NCI-H1694 (cell line): ENCODE data around the gene EPB42.
"Not testable (repeated sequence)": the region's sequence is repeated elsewhere in the genome, so short reads cannot be mapped to it uniquely, and the experiment has no call there.

ENCODE experiments used
- DNase-seq: peaks from one replicate; lab custom pipeline; 2025; lab: John Stamatoyannopoulos, UW

EPB42 gene

GRCh38 chr15:43241100-43241499 is 20.3 kb upstream of the EPB42 start:
- DNase-seq = no peak

- DNase-seq = no peak
Observed at GRCh38 chr15:43239732-43240491, 19.1 kb upstream of the EPB42 start.

GRCh38 chr15:43238671-43239131 is 17.9 kb upstream of the EPB42 start:
- no peak for DNase-seq

DNA sequence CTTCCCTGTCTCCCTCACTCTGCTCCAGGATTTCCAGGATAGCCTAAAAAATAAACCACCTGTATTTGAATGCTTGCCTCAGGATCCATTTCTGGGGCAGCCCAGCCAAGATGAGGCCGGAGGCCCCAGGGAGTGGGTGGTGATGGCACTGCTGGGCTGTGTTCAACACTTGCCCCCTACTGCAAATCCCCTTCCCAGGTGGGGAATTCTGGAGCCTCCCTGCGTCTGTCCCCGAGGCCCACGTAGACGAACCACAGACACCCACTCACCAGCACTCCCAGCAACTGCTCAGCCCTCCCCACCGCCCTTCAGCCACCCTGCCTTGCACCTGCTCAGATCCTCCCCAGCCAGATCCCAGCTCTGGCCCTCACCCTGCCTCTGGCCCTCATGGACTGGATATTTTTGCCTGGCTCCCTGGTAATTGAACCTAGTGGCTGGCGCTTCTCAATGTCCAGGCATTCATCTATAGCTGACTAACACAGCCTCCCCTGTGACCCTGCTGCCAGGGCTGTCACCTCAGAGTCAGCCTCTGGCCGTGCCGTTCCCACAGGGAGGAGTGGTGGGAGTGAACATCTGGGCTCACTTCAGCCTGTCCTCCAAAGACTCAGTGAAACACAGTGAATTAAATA is 17.1 kb upstream of the EPB42 start:
- DNase-seq = no peak

DNA sequence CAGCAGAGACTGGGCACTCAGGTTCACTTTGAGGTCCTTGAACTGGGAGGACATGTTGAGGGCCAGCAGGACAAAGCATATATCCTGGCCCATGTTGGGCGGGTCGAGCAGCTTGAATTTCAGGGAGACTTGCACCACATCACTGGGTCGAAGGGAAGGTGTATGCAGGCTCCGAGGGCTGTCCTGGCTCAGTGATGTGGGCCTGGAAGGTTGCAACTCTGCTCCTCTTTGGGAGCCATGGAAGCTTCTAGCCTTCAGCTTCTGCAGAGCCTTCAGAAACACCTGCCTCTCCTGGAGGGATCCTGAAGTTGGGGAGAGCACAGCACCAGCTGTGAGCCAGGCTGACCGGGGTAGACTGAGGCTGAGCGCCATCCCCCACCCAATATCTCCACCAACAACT is 14.7 kb upstream of the EPB42 start:
- DNase-seq = no peak

DNA sequence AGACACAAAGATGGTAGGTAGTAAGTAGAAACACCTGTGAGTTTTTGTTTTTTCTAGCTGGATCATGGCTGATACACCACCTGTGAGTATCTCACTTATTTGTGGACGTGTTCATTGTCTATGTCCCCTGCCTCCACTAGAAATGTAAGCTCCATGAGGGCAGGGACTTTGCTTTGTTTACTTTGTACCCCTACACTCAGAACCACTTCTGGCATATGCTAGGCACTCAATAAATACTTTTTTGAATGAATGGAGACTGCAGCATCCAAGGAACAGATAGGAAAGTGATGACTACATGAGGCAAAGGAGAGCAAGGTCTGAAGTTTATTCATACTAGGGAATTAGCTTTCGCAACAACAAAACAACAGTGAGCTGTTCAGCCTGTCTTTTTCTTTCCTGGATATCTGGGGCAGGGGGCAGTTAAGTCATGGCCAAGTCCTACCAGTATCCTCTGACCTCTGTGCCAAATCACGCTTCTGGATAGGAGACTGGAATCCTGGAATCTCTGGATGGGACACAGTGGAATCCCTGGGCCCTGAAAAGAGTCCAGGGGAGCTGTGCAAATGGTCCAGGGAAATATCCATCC is 11.6 kb upstream of the EPB42 start:
- no peak for DNase-seq

DNA sequence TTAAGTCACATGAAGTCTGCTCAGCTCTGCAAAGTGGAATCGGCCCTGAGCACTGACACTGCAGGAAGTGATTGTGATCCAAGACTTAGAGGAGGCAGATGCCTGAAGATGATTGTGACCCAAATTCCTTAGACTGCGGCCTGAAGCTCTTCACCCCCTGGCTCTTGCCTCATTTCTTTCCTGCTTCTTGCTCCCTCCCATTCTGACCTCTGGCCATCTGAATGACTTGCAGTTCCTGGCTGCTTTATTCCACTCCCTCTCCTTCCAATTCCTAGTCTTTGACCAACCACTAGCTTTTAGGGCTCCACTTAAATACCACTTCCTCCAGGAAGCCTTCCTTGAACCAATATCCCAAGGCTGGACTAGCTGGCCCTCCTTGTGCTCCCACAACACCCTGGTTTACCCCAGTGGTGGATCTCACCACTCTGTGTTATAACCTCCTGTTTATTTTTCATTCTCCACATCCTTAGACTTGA is 9.9 kb upstream of the EPB42 start:
- DNase-seq = no peak

DNA sequence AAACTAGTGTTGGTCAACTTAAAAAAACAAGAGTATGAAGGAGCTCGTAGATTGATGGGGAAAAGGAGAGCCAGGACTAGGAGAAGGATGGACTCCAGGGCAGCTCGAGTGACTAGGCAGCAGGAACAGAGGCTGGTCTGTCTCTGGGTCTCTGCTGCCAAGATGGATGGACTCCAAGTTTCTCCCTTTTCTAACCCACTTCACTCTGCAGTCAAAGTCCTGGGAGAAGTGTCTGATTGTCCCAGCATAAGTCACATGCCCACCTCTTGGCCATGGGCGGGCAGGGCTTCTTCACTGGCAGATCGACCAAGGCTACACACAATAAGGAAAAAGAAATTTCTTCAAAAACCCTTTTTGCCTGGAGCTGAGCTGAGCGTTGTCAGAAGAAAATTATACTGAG is 9.2 kb upstream of the EPB42 start:
- no peak for DNase-seq

DNA sequence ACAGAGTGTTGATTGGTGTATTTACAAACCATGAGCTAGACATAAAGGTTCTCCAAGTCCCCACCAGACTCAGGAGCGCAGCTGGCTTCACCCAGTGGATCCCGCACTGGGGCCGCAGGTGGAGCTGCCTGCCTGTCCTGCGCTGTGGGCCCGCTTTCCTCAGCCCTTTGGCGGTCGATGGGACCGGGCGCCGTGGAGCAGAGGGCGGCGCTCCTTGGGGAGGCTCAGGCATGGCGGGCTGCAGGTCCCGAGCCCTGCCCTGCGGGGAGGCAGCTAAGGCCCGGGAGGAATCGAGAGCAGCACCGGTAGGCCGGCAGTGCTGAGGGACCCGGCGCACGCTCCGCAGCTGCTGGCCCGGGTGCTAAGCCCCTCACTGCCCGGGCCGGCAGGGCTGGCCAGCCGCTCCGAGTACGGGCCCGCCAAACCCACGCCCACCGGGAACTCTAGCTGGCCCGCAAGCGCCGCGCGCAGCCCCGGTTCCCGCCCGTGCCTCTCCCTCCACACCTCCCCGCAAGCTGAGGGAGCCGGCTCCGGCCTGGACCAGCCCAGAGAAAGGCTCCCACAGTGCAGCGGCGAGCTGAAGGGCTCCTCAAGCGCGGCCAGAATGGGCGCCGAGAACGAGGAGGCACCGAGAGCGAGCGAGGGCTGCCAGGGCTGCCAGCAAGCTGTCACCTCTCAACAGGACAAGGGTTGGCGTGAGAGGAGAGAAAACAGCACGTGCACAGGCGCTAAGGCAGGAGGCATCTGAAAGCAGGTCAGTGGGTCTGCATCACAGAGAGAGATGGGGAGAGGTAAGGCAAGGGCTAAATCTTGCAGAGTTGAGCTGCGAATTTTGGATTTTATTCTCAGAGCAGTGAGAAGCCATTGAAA is 5.9 kb upstream of the EPB42 start:
- no peak for DNase-seq

DNA sequence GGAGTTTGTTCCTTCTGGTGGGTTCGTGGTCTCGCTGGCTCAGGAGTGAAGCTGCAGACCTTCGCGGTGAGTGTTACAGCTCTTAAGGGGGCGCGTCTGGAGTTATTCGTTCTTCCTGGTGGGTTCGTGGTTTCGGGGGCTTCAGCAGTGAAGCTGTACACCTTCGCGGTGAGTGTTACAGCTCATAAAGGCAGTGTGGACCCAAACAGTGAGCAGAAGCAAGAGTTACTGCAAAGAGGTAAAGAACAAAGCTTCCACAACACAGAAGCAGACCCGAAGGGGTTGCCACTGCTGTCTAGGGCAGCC is 5.1 kb upstream of the EPB42 start:
- DNase-seq = not testable (repeated sequence)

GRCh38 chr15:43225201-43225949 is 4.6 kb upstream of the EPB42 start:
- peak; percentile 31 for DNase-seq

DNA sequence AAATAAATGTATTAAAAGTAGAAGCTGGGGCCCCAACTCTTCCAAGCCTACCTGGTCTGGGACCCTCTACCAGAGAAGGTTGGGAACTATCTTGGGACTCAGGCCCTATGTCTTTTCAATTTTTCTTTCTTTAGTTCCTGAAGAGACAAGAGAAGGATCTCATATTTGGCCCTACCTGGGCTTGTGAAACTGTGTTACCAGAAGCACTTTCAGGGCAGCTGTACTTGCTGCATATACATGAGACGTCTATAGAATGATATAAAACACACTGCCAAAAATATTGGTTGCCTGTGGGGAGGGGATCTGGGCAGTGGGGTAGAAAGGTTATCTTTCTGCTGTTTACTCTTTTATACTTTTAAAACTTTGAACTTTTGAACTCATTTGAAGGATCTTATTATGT is 604 bp upstream of the EPB42 start:
- no peak for DNase-seq

DNA sequence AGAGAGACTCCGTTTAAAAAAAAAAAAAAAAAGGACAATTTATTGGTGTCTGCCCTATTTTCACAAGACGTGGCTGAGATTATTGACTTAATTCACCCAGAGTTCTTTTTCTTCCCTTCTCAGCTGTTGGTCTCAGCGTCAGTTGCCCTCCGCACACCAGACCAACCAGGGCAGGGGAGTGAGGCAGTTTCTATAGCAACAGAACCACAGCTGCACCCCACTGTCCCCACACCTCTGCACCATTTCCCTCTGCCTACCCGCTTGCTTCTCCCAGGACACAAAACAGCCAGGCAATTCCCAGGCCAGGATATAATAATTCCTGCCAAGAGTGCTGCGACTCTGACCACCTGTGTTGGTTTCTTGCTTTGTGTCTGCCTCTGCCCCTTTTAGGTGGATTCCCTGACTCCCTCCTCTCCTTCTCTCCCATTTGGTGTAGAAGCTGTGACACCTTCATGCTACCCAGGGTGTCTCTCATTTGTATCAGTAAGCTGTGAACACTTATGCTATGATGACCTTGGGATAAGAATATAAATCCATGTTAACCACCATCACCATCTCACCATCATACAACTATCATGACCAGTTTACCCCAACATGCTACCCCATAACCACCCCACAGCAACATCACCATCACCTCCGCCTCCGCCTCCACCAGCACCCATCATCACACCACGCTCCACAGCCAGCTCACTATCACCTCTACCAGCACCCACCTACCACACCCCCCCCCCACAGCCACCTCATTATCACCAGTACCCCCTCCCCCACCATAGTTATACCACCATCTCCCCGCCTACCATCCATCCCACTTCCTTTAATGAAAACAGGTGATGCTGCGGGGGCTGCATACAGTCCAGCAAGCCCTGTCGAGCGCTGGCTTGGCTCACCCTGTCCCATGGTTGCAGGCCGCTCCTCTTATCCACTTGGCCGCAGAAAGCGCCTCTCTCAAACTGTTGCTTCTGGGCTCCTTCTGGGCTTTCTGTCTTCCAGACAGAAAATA is 589 bp downstream of the EPB42 start:
- no peak for DNase-seq

DNA sequence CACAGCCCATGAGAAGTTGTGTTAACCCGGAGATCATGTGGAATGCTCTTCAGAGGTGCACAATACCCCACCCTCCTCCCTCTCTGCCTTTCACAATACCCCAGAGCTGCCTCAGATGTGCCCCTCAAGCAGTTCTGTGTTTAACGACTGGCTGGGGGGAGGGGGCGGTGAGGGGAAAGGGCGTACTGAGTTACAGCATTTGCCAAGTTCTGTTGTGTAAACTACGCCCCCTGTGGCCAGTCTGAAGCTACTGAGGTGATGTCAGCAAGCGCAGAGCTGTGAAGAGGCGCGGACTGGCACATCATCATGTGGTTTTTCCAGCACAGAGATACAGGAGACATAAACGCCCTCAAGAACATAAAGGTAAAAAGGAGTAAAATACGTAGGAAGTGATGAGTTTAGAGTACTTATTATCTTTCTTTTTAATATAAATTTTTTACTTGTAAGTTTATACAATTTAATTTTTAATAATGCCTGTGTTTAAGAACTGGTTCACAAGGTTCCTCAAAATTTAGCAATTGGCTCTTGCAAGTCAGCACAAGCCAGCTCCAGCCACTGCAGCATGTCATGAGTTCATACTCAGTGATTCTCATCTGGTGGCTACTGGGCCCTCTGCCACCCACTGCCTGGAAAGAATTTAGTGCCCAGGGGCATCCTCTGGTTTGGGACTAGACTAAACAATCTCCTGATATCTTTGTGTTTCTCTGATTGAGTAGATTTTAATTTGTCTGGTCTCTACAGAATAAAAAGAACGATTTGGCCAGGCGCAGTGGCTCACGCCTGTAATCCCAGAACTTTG is 1.7 kb downstream of the EPB42 start:
- DNase-seq = no peak

- no peak for DNase-seq
Observed at GRCh38 chr15:43215961-43216360, 4.9 kb downstream of the EPB42 start.

DNA sequence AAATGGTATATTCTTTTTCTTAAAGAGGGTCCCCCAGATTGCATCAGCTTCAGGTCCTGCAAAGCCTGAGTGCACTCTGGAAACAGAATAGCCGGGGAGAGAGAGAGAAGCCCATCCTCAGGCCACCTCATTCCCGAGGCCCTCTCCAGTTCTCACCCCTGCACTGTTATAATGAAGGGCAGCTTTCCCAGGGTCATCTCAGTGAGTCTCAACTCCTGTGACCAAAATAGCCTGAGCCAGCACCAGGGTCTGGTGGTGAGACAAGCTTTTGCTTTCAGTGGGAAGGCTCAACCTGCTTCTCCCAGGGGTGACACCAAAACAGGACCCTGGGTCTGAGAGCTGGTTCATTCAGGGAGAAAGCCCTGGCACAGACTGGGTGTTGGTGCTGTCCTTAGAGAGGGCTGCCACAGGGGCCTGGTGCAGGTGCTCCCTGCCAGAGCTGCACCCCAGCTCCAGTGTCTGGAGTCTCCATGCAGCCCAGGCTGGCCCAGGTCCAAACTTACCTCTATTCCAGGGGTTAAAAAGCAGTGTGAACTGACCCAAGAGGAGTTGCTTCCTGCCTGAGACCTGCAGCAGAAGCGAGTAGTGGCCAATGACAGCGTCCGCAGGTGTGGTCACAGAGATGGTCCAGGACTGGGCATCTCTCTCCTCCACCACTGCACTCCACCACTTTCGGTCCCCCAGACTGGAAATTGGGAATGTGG is 6.1 kb downstream of the EPB42 start:
- no peak for DNase-seq

GRCh38 chr15:43214169-43214568 is 6.6 kb downstream of the EPB42 start:
- no peak for DNase-seq

DNA sequence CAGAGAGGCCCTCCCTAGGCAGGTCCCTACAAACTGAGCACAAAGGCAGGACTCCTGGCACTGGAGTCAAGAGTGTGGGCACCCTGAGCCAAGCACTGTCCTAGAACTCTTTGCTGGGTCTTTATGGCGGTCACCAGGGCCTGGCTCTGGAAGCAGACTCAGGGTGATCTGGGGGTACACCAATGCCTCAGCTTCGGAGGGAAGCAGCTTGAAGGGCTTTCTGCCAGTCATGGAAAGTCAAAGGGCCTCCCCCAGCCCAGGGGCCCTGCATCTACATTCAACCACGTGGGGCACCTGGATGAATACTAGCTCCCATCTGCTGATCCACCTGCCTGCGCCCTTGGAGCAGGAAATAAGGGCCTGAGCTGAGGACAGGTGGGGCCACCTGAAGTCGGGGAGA is 7.4 kb downstream of the EPB42 start:
- no peak for DNase-seq

DNA sequence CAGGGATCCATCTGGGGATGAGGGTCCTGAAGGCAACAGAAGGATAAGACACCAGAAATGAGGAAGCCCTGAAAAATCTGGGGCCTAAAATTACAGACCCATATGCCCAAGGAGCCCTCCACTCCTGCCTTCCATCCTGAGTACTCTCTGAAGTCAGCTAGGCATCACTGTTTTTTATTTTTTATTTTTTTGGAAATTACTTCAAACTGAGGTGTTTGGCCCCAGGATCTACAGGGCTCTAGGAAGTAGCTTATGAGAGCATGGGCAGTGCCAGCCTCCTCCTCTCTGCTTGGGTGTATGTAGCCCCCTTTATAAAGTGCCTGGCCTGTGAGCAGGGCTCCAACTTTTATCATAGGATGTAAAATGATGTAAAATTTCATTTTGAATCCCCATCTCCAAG is 7.9 kb downstream of the EPB42 start:
- DNase-seq = no peak
